OCI-LY7 (cell line): ENCODE results near the gene CACNA1H. TPM values are rescaled to one million over a fixed set of nuclear protein-coding genes. Genes with fewer than 3 reads are reported as not detected.

Experiments
- BruUV-seq: library from RNA; stranded (reverse); fragments of 400-500 nt; replicated peaks from 2 replicates; lab custom pipeline; 2021; lab: Mats Ljungman, UMichigan
- CTCF ChIA-PET: fragments of 300-600 bp; sonication (Branson Sonifier 250); formaldehyde crosslinking; loops from one replicate; lab custom pipeline; 2022; ENCODE audit warnings: antibody characterized with exemption; ENCODE audit not compliant: unreplicated experiment; lab: Charles Lee
- POLR2A ChIA-PET: fragments of 300-600 bp; sonication (Branson Sonifier 250); formaldehyde crosslinking; loops from one replicate; lab custom pipeline; 2022; ENCODE audit warnings: antibody characterized with exemption; lab: Charles Lee
- DNase-seq: peaks from one replicate; pipeline ENCODE4 v3.0.0-alpha.2; 2015; ENCODE audit warnings: low spot score
- H2AFZ ChIP-seq: fragments of 200-600 bp; sonication (generic), shearing (Covaris generic); 2 replicates; pipeline ENCODE4 v1.6.1; 2014; ENCODE audit warnings: mild to moderate bottlenecking, antibody characterized with exemption, low read length, moderate library complexity
- H3K27ac ChIP-seq: fragments of 200-600 bp; sonication (generic); 2 replicates; pipeline ENCODE4 v1.5.1; 2014; ENCODE audit warnings: mixed run types, low read depth, mild to moderate bottlenecking, moderate library complexity, low read length, inconsistent platforms; ENCODE audit not compliant: poor library complexity, severe bottlenecking
- H3K36me3 ChIP-seq: fragments of 200-600 bp; sonication (generic); 2 replicates; pipeline ENCODE4 v1.6.1; 2014; ENCODE audit warnings: mild to moderate bottlenecking, antibody characterized with exemption, low read length, moderate library complexity, mixed read lengths; ENCODE audit not compliant: insufficient read depth
- H3K4me1 ChIP-seq: fragments of 200-600 bp; sonication (generic); 2 replicates; pipeline ENCODE4 v1.5.1; 2014; ENCODE audit warnings: mild to moderate bottlenecking, low read length; ENCODE audit not compliant: insufficient read depth, poor library complexity, severe bottlenecking
- H3K4me2 ChIP-seq: fragments of 200-600 bp; sonication (generic); 2 replicates; pipeline ENCODE4 v1.6.1; 2014; ENCODE audit warnings: mild to moderate bottlenecking, low read length
- H3K4me3 ChIP-seq: fragments of 200-600 bp; sonication (generic); 2 replicates; pipeline ENCODE4 v1.5.1; 2014; ENCODE audit warnings: mild to moderate bottlenecking, low read depth, low read length; ENCODE audit not compliant: poor library complexity, severe bottlenecking
- H3K79me2 ChIP-seq: fragments of 200-600 bp; sonication (generic); 2 replicates; pipeline ENCODE4 v1.6.1; 2016; ENCODE audit warnings: low read depth, mild to moderate bottlenecking, low read length, moderate library complexity, mixed read lengths; ENCODE audit not compliant: insufficient read depth
- H3K9me2 ChIP-seq: fragments of 200-600 bp; sonication (generic); 2 replicates; pipeline ENCODE4 v1.6.1; 2016; ENCODE audit warnings: mild to moderate bottlenecking, low read length, mixed read lengths; ENCODE audit not compliant: insufficient read depth
- H3K9me3 ChIP-seq: fragments of 200-600 bp; sonication (generic); 2 replicates; pipeline ENCODE4 v1.6.1; 2014; ENCODE audit warnings: mild to moderate bottlenecking, mixed run types, low read length, mixed read lengths
- H4K20me1 ChIP-seq: fragments of 200-600 bp; sonication (generic); 2 replicates; pipeline ENCODE4 v1.6.1; 2014; ENCODE audit warnings: mild to moderate bottlenecking, antibody characterized with exemption, low read length, moderate library complexity, mixed read lengths; ENCODE audit not compliant: insufficient read depth
- EZH2phosphoT487 ChIP-seq: fragments of 200-600 bp; sonication (generic); IDR thresholded peaks from 2 replicates; pipeline ENCODE4 v1.6.1; 2018; ENCODE audit warnings: low read depth, borderline replicate concordance, mild to moderate bottlenecking, mixed run types, antibody characterized with exemption, low read length, moderate library complexity, mixed read lengths
- intact Hi-C: fragments of 100-400 bp; cut with micrococcal nuclease; formaldehyde crosslinking; loops from one replicate; pipeline ENCODE4 v1.10.0; 2022; ENCODE audit not compliant: unreplicated experiment
- total RNA-seq, 2 experiments: library from RNA; depleted of rRNA in 1 of 2; stranded (reverse); fragments of >200 nt in 1 of 2; shearing (Covaris generic) in 1 of 2; gene quantifications; 2 replicates each; pipeline ENCODE4 v1.2.3, GENCODE V29; 2014 to 2022
- TF ChIP-seq, protein P1 (sequence below): fragments of 200-600 bp; sonication (generic); conservative IDR thresholded peaks from 2 replicates; pipeline ENCODE4 v1.5.1; 2014; ENCODE audit warnings: mild to moderate bottlenecking, antibody characterized with exemption, low read length, moderate library complexity, mixed read lengths

The CACNA1H gene
- total RNA-seq, 2 experiments from 2014 or later, result not detected

GRCh38 chr16:1164975-1165374, 12.1 kb downstream of the CACNA1H start:
- H3K4me2 ChIP-seq, result no peak overlapping the region
- intact Hi-C loops, result no loop called here
- no peak for TF ChIP-seq EZH2phosphoT487
- TF ChIP-seq, protein P1, sequence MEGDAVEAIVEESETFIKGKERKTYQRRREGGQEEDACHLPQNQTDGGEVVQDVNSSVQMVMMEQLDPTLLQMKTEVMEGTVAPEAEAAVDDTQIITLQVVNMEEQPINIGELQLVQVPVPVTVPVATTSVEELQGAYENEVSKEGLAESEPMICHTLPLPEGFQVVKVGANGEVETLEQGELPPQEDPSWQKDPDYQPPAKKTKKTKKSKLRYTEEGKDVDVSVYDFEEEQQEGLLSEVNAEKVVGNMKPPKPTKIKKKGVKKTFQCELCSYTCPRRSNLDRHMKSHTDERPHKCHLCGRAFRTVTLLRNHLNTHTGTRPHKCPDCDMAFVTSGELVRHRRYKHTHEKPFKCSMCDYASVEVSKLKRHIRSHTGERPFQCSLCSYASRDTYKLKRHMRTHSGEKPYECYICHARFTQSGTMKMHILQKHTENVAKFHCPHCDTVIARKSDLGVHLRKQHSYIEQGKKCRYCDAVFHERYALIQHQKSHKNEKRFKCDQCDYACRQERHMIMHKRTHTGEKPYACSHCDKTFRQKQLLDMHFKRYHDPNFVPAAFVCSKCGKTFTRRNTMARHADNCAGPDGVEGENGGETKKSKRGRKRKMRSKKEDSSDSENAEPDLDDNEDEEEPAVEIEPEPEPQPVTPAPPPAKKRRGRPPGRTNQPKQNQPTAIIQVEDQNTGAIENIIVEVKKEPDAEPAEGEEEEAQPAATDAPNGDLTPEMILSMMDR, result no peak
- H3K27ac ChIP-seq, result no peak overlapping the region
- ChIA-PET CTCF (no interaction called here), POLR2A (no interaction called here)
- no peaks in the 10 kb centered on the region for H3K79me2 ChIP-seq
- no peaks in the 10 kb centered on the region for H4K20me1 ChIP-seq
- DNase-seq, result no peak
- H3K4me1 ChIP-seq, result no peaks in the 10 kb centered on the region
- no peaks in the 10 kb centered on the region for H3K9me2 ChIP-seq
- H3K4me3 ChIP-seq, result no peak overlapping the region
- H2AFZ ChIP-seq, result no peak overlapping the region
- no peaks in the 10 kb centered on the region for H3K36me3 ChIP-seq
- no peaks in the 10 kb centered on the region for H3K9me3 ChIP-seq
- BruUV-seq, result no TSS peak

DNA sequence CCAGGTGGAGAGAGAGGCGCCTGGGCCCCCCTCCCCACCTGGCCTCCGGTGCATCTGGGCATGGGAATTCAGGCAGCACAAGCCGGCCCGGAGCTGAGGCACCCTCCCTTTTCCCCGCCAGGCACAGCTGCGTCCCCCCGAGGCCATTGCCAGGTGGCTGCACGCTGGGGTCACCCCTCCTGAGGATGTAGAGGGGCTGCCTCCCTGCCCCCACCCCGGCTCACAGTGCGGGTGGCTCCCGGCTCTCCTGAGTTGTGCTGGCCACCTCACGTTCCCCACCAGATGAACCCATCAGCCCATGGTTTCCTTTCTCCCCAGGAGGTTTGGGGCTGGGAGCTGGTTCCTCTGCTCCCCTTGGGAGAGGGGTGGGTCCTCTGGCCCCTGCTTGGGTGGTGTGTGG, 12.6 kb downstream of the CACNA1H start:
- DNase-seq, result no peak
- POLR2A ChIA-PET, result no interaction called here
- Histone ChIP-seq H4K20me1 (no peaks in the 10 kb centered on the region), H3K4me3 (no peak overlapping the region), H3K27ac (no peak overlapping the region), H3K4me2 (no peak overlapping the region), H3K4me1 (no peaks in the 10 kb centered on the region), H3K9me3 (no peaks in the 10 kb centered on the region), H3K36me3 (no peaks in the 10 kb centered on the region), H3K9me2 (no peaks in the 10 kb centered on the region), H3K79me2 (no peaks in the 10 kb centered on the region), H2AFZ (no peak overlapping the region)
- intact Hi-C loops, result no loop called here
- no TSS peak for BruUV-seq
- no peak for TF ChIP-seq EZH2phosphoT487
- TF ChIP-seq, protein P1, result no peak
- CTCF ChIA-PET, result no interaction called here

- Histone ChIP-seq H3K4me3 (no peak overlapping the region), H3K36me3 (no peaks in the 10 kb centered on the region), H3K79me2 (no peaks in the 10 kb centered on the region), H3K27ac (no peak overlapping the region), H4K20me1 (no peaks in the 10 kb centered on the region), H3K4me2 (no peak overlapping the region), H3K4me1 (no peaks in the 10 kb centered on the region), H3K9me3 (no peaks in the 10 kb centered on the region), H2AFZ (no peak overlapping the region), H3K9me2 (no peaks in the 10 kb centered on the region)
- POLR2A ChIA-PET, result no interaction called here
- intact Hi-C loops, result no loop called here
- CTCF ChIA-PET, result no interaction called here
- no peak for TF ChIP-seq EZH2phosphoT487
- TF ChIP-seq, protein P1, result no peak
- DNase-seq, result no peak
- BruUV-seq, result no TSS peak
Measured at GRCh38 chr16:1167276-1168107, 14.6 kb downstream of the CACNA1H start.
